Mucosa of gallbladder (tissue), 1 donor: ENCODE data around the gene LCMT2. TPM values are rescaled to one million over a fixed set of nuclear protein-coding genes. Genes with fewer than 3 reads are reported as not detected.
A peak's percentile ranks its signal among the peaks of the same experiment; 100 is the strongest.
"Not testable (repeated sequence)": the region's sequence is repeated elsewhere in the genome, so short reads cannot be mapped to it uniquely, and the experiment has no call there.

Source experiments
- DNase-seq: peaks from one replicate; pipeline ENCODE4 v3.0.0-alpha.2; 2020; ENCODE audit warnings: low spot score
- total RNA-seq: library from RNA; stranded (reverse); gene quantifications from one replicate; pipeline ENCODE4 v1.2.1, GENCODE V29; 2021
- donor health status: DM: no; HTN: no; CAD: no.

LCMT2 gene
- total RNA-seq, 1 donor from 2014 or later, result 7.5 TPM

- DNase-seq, result no peak
Observed at GRCh38 chr15:43316016-43316970, 14.1 kb downstream of the LCMT2 start.

- DNase-seq, result no peak
Observed at GRCh38 chr15:43314171-43314570, 16.2 kb downstream of the LCMT2 start.

GRCh38 chr15:43312378-43312777 is 18.0 kb downstream of the LCMT2 start:
- DNase-seq, result no peak

GRCh38 chr15:43302205-43302817 is 28.1 kb downstream of the LCMT2 start, which contains the start of gene TGM7:
TSS of gene TGM7 (minus strand) at chr15:43302255.
- DNase-seq, result no peak

GRCh38 chr15:43299884-43300283 is 30.5 kb downstream of the LCMT2 start:
- DNase-seq, result no peak

GRCh38 chr15:43299411-43299810 is 31.0 kb downstream of the LCMT2 start:
- DNase-seq, result no peak

- no peak for DNase-seq
Observed at GRCh38 chr15:43294091-43294706, 36.2 kb downstream of the LCMT2 start.

GRCh38 chr15:43293432-43293831 is 36.9 kb downstream of the LCMT2 start:
- no peak for DNase-seq

GRCh38 chr15:43292375-43293078 is 37.8 kb downstream of the LCMT2 start:
- DNase-seq, result no peak

- DNase-seq, result not testable (repeated sequence)
Observed at GRCh38 chr15:43289656-43290055, 40.7 kb downstream of the LCMT2 start.

- no peak for DNase-seq
Observed at GRCh38 chr15:43287254-43287653, 43.1 kb downstream of the LCMT2 start.

GRCh38 chr15:43286074-43286473 is 44.3 kb downstream of the LCMT2 start:
- no peak for DNase-seq

GRCh38 chr15:43285609-43286037 is 44.8 kb downstream of the LCMT2 start:
- DNase-seq, result peak; percentile 48

GRCh38 chr15:43283526-43283925 is 46.8 kb downstream of the LCMT2 start:
- no peak for DNase-seq

- DNase-seq, result no peak
Observed at GRCh38 chr15:43281926-43282602, 48.3 kb downstream of the LCMT2 start.

GRCh38 chr15:43280996-43281395 is 49.4 kb downstream of the LCMT2 start:
- DNase-seq, result no peak

GRCh38 chr15:43279496-43279895 is 50.9 kb downstream of the LCMT2 start:
- no peak for DNase-seq

- DNase-seq, result no peak
Observed at GRCh38 chr15:43278869-43279268, 51.5 kb downstream of the LCMT2 start.

GRCh38 chr15:43277901-43278300 is 52.5 kb downstream of the LCMT2 start:
- DNase-seq, result no peak

GRCh38 chr15:43277231-43277823 is 53.0 kb downstream of the LCMT2 start:
- DNase-seq, result no peak
